ENCODE data around the gene KCNA5.

The KCNA5 gene

GRCh38 chr12:5008661-5009060, 35.0 kb upstream of the KCNA5 start:
- no peak for DNase-seq (ENCODE audit: low spot score)

GRCh38 chr12:5010151-5010550, 33.5 kb upstream of the KCNA5 start:
- no peak for TF ChIP-seq CTCF (IDR thresholded peaks at IDR 0.05; ENCODE audit: extremely low read depth, missing control alignments)
- DNase-seq (ENCODE audit: low spot score) = no peak

More at GRCh38 chr12:5008661-5009060, 35.0 kb upstream of the KCNA5 start:
- TF ChIP-seq CTCF (IDR thresholded peaks at IDR 0.05; ENCODE audit: extremely low read depth, missing control alignments) = no peak

GRCh38 chr12:5012337-5012736, 31.3 kb upstream of the KCNA5 start:
- DNase-seq (ENCODE audit: low spot score) = no peak

GRCh38 chr12:5013266-5013730, 30.4 kb upstream of the KCNA5 start:
- no peak for DNase-seq (ENCODE audit: low spot score)
- no peak for TF ChIP-seq CTCF (IDR thresholded peaks at IDR 0.05; ENCODE audit: extremely low read depth, missing control alignments)

More at GRCh38 chr12:5012337-5012736, 31.3 kb upstream of the KCNA5 start:
- TF ChIP-seq CTCF (IDR thresholded peaks at IDR 0.05; ENCODE audit: extremely low read depth, missing control alignments) = no peak

GRCh38 chr12:5014269-5014668, 29.4 kb upstream of the KCNA5 start:
- no peak for TF ChIP-seq CTCF (IDR thresholded peaks at IDR 0.05; ENCODE audit: extremely low read depth, missing control alignments)
- DNase-seq (ENCODE audit: low spot score) = no peak

- no peak for TF ChIP-seq CTCF (IDR thresholded peaks at IDR 0.05; ENCODE audit: extremely low read depth, missing control alignments)
- no peak for DNase-seq (ENCODE audit: low spot score)
Measured at GRCh38 chr12:5015711-5016492, 27.8 kb upstream of the KCNA5 start.

- TF ChIP-seq CTCF (IDR thresholded peaks at IDR 0.05; ENCODE audit: extremely low read depth, missing control alignments) = no peak
- no peak for DNase-seq (ENCODE audit: low spot score)
Measured at GRCh38 chr12:5016526-5016925, 27.2 kb upstream of the KCNA5 start.

All from GM20000 (cell line).